Tibial nerve (tissue), 4 donors: ENCODE measurements around the gene NOVA2. TPM values are rescaled to one million over a fixed set of nuclear protein-coding genes. Genes with fewer than 3 reads are reported as not detected.

Experiments
- DNase-seq, 2 donors: peaks; one replicate each; pipeline ENCODE4 v3.0.0-alpha.2; 2019; ENCODE audit warnings: low spot score in 2 of 2
- H3K27ac ChIP-seq, 4 donors: fragments of 200-600 bp; sonication (generic) in 3 of 4; one replicate each; pipeline ENCODE4 v1.5.1; 2017 to 2019; ENCODE audit warnings: mild to moderate bottlenecking in 1 of 4
- H3K27me3 ChIP-seq, 2 donors: fragments of 200-600 bp; sonication (generic) in 1 of 2; one replicate each; pipeline versions ENCODE4 v1.5.1 to v1.6.0; 2017 to 2019
- H3K36me3 ChIP-seq, 3 donors: fragments of 200-600 bp; sonication (generic); one replicate each; pipeline ENCODE4 v1.5.1; 2018 to 2019
- H3K4me1 ChIP-seq, 4 donors: fragments of 200-600 bp; sonication (generic) in 3 of 4; one replicate each; pipeline ENCODE4 v1.5.1; 2017 to 2019
- H3K4me3 ChIP-seq, 4 donors: fragments of 200-600 bp; sonication (generic) in 3 of 4; one replicate each; pipeline ENCODE4 v1.5.1; 2017 to 2019; ENCODE audit warnings: mild to moderate bottlenecking in 1 of 4, moderate library complexity in 1 of 4
- H3K9me3 ChIP-seq, 4 donors: fragments of 200-600 bp; sonication (generic) in 3 of 4; one replicate each; pipeline ENCODE4 v1.5.1; 2017 to 2019
- EP300 ChIP-seq, 2 donors: sonication (generic); formaldehyde crosslinking; IDR thresholded peaks; one replicate each; pipeline ENCODE4 v1.6.1; 2017; ENCODE audit warnings: antibody characterized with exemption in 2 of 2, mild to moderate bottlenecking in 1 of 2
- POLR2A ChIP-seq, 2 donors: fragments of 450-650 bp; IDR thresholded peaks; one replicate each; pipeline ENCODE4 v1.6.1; 2017; ENCODE audit warnings: antibody characterized with exemption in 2 of 2, mild to moderate bottlenecking in 2 of 2, moderate library complexity in 2 of 2
- WGBS, 2 donors: methylation state at CpG; one replicate each; pipeline ENCODE4 v1.1.5; 2018; 5-methylcytosine and 5-hydroxymethylcytosine counted together
- total RNA-seq, 4 donors: library from RNA; depleted of rRNA; stranded (reverse); fragments of >200 nt; gene quantifications; one replicate each; pipeline ENCODE4 v1.1.0, GENCODE V29; 2016
- TF ChIP-seq, protein P1 (sequence below), 5 experiments: fragments of 200-600 bp in 3 of 5; fragments of 450-650 bp in 2 of 5; sonication (generic) in 3 of 5; IDR thresholded peaks; one replicate each; pipeline ENCODE4 v1.5.1; 2016 to 2019; ENCODE audit warnings: antibody characterized with exemption in 5 of 5, mild to moderate bottlenecking in 3 of 5, moderate library complexity in 2 of 5

NOVA2 gene
- total RNA-seq, 4 donors from 2014 or later: 1.5 to 6.9 (median 1.7) TPM

DNA sequence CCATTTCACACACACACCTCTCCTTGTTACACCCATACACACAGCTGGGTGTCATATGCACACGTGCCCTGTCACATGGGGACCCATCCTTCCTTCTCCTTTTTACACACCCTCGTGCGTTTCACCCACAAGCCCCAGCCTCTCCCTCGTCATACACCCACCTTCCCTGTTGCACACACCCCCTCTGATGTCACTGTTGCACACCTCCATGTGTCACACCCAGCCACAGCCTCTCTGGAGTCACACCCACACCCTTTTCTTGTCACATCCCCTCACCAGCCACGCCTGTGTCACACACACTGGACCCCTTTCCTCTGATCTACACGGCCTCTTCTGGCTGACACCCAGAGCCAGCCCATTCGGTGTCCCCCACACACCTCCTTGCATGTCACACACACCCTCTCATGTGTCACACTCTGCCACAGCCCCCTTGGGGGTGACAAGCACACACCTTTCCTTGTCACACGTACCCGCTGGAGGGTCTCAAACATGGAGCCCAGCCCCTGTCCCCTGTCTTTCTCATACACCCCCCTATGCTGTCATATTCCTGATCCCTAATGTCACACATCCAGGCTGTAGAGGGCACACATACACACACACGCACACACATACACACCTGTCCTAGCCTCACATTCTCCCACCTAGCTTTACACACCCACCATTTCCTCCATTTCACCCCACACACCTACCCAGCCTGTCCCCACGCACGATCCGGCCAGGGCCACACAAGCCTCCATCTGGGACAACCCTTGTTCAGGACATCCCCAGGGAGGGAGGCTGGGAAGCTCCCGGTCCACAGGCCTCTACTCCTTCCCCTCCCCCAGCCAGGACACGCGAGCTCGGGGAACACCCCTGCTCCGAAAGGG lies 1.4 kb downstream of the NOVA2 start:
- peak in 1 of 2 donors; percentile 19 for DNase-seq
- peaks cover 0 to 4% (median 0%) of the 10 kb centered on the region in 4 donors for H3K9me3 ChIP-seq
- 17 to 20% methylated on average over 18 of the region's 18 CpGs for WGBS, 2 donors
- H3K4me1 ChIP-seq: peaks cover 0 to 7% (median 0%) of the 10 kb centered on the region in 4 donors
- peak overlapping the region in 1 of 4 donors; percentile 65 for H3K27ac ChIP-seq
- TF ChIP-seq EP300 (IDR thresholded peaks at IDR 0.05): no peak
- H3K4me3 ChIP-seq: peak overlapping the region in 3 of 4 donors; percentile 0 to 49 (median 9)
- H3K27me3 ChIP-seq: peaks cover 0 to 95% of the 10 kb centered on the region in 2 donors
- H3K36me3 ChIP-seq: no peaks in the 10 kb centered on the region

DNA sequence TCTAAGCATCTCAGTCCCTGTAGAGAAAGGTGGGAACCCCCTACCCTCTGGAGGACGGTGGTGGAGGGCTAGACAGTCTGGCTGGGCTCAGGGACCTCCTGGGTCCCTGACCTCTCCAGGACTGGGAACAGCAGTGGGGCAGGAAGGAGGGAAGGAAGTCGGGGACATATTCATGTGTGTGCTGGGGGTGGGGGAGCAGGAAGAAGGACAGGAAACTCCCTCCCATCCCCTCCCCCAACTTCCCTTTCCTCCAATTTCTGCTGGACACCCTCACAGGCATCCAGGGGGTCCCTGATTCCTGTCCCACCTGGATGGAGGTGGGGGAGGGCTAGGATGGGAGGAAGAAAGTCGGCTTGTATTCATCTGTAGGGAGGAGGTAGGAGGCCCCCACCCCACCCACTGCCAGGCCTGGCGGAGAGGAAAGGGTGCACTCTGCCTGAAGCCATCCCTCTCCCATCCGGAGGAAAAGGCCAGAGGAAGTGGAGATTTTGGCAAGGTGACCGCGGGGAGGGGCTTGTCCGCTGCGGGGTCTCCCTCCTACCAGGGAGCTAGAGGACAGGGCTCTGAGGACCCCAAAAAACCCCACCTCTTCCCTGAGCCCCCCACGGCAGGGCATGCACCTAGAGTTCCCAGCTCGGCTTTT lies 2.3 kb downstream of the NOVA2 start:
- H3K36me3 ChIP-seq: no peaks in the 10 kb centered on the region
- H3K9me3 ChIP-seq: peaks cover 0 to 4% (median 0%) of the 10 kb centered on the region in 4 donors
- H3K4me1 ChIP-seq: peaks cover 0 to 7% (median 0%) of the 10 kb centered on the region in 4 donors
- DNase-seq: no peak
- peak overlapping the region in 1 of 4 donors; percentile 17 for H3K27ac ChIP-seq
- no peak for TF ChIP-seq POLR2A (IDR thresholded peaks at IDR 0.05)
- TF ChIP-seq EP300 (IDR thresholded peaks at IDR 0.05): no peak
- TF ChIP-seq, protein P1, sequence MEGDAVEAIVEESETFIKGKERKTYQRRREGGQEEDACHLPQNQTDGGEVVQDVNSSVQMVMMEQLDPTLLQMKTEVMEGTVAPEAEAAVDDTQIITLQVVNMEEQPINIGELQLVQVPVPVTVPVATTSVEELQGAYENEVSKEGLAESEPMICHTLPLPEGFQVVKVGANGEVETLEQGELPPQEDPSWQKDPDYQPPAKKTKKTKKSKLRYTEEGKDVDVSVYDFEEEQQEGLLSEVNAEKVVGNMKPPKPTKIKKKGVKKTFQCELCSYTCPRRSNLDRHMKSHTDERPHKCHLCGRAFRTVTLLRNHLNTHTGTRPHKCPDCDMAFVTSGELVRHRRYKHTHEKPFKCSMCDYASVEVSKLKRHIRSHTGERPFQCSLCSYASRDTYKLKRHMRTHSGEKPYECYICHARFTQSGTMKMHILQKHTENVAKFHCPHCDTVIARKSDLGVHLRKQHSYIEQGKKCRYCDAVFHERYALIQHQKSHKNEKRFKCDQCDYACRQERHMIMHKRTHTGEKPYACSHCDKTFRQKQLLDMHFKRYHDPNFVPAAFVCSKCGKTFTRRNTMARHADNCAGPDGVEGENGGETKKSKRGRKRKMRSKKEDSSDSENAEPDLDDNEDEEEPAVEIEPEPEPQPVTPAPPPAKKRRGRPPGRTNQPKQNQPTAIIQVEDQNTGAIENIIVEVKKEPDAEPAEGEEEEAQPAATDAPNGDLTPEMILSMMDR (IDR thresholded peaks at IDR 0.05): no peak
- H3K27me3 ChIP-seq: peaks cover 0 to 96% of the 10 kb centered on the region in 2 donors
- peak overlapping the region in 1 of 4 donors; percentile 49 for H3K4me3 ChIP-seq
- 7 to 8% methylated on average over 11 of the region's 11 CpGs for WGBS, 2 donors

DNA sequence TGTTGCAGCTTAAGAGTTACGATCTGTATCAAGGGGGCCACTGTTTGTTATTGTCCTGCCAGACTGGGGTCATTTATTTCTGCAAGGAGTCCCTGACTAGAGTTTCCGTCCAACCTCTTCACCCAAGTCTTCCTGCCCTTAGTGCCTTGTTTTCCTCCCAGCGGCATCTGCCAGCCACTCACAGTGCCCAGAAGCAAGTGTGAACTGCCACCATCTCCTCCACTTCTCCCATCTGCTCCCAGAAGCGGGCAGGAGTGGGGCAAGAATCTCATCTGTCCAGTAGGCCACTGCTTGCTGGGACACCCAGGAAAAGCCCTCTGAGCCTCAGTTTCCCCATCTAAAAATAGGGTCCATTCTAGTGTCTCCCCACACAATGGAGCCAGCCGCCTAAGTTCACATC lies 4.0 kb downstream of the NOVA2 start:
- 51 to 56% methylated on average over 5 of the region's 5 CpGs for WGBS, 2 donors
- Histone ChIP-seq H3K36me3 (no peaks in the 10 kb centered on the region), H3K27ac (no peak overlapping the region), H3K9me3 (peaks cover 0 to 4% (median 0%) of the 10 kb centered on the region in 4 donors), H3K27me3 (peaks cover 0 to 87% of the 10 kb centered on the region in 2 donors), H3K4me1 (peaks cover 0 to 7% (median 0%) of the 10 kb centered on the region in 4 donors), H3K4me3 (no peak overlapping the region)
- no peak for TF ChIP-seq EP300 (IDR thresholded peaks at IDR 0.05)
- TF ChIP-seq POLR2A (IDR thresholded peaks at IDR 0.05): no peak
- DNase-seq: no peak

DNA sequence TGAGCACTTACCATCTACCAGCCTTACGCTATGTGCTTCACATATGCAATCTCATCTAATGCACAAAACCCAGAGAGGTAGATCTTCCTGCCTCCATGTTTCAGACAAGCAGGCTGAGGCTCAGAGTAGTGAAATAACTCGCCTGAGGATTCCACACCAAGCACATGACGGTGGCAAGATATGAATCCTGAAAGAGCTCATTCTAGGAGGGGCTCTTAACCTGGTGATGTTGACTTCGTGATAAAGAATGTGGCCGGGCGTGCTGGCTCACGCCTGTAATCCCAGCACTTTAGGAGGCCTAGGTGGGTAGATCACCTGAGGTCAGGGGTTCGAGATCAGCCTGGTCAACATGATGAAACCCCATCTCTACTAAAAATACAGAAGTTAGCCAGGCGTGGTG lies 5.0 kb downstream of the NOVA2 start:
- Histone ChIP-seq H3K36me3 (no peaks in the 10 kb centered on the region), H3K9me3 (no peaks in the 10 kb centered on the region), H3K4me3 (no peak overlapping the region), H3K27me3 (peaks cover 0 to 76% of the 10 kb centered on the region in 2 donors), H3K4me1 (peaks cover 0 to 7% (median 0%) of the 10 kb centered on the region in 4 donors), H3K27ac (no peak overlapping the region)
- WGBS, 2 donors: 85 to 90% methylated on average over 9 of the region's 9 CpGs
- no peak for DNase-seq
- no peak for TF ChIP-seq EP300 (IDR thresholded peaks at IDR 0.05)
- TF ChIP-seq POLR2A (IDR thresholded peaks at IDR 0.05): no peak
- TF ChIP-seq, protein P1 (IDR thresholded peaks at IDR 0.05): no peak

DNA sequence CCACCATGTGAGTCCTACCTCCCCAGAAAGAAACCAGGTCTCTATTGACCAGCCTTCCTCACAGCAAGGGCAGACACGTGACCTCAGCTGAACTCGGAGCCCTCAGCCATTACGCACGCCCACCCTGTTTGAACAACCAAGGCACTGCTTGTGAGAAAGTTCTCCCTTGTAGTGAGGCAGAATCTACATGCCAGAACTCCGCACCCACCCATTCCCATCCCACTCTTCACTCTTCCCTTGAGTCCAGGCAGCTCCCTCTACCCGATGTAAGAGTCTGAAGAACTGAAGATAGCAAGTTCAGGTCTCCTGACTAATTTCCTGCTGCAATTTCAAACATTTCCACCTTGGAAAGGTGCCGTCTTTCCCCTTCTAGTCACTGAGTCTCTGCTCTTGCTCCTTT lies 6.4 kb downstream of the NOVA2 start:
- Histone ChIP-seq H3K36me3 (no peaks in the 10 kb centered on the region), H3K4me3 (no peak overlapping the region), H3K9me3 (no peaks in the 10 kb centered on the region), H3K27me3 (peaks cover 0 to 65% of the 10 kb centered on the region in 2 donors), H3K4me1 (no peaks in the 10 kb centered on the region), H3K27ac (no peak overlapping the region)
- WGBS, 2 donors: 53% methylated on average over 7 of the region's 7 CpGs
- no peak for DNase-seq
- TF ChIP-seq EP300 (IDR thresholded peaks at IDR 0.05): no peak
- TF ChIP-seq, protein P1 (IDR thresholded peaks at IDR 0.05): no peak
- TF ChIP-seq POLR2A (IDR thresholded peaks at IDR 0.05): no peak

DNA sequence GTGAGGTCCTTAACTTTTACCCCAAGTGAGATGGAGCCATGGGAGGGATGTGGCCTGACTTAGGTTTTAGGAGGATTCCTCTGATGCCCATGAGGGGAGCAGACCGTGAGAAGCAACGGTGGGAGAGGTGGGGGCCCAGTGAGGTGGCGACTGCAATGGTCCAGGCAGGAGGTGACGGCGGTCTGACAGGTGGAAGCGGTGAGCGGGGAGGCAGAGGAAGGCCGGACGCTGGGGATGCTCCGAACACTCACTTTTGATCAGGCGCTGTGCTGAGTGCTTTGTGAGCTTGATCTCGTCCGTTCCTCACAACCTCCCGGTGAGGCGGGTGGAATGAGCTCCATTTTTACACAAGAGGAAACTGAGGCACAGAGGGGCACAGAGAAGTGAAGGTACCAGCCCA lies 11.6 kb downstream of the NOVA2 start:
- no peak overlapping the region for H3K27ac ChIP-seq
- H3K36me3 ChIP-seq: no peaks in the 10 kb centered on the region
- no peak overlapping the region for H3K4me3 ChIP-seq
- H3K4me1 ChIP-seq: no peaks in the 10 kb centered on the region
- peaks cover 0 to 53% of the 10 kb centered on the region in 2 donors for H3K27me3 ChIP-seq
- no peaks in the 10 kb centered on the region for H3K9me3 ChIP-seq
- no peak for DNase-seq
- WGBS, 2 donors: 84 to 87% methylated on average over 15 of the region's 15 CpGs
- no peak for TF ChIP-seq POLR2A (IDR thresholded peaks at IDR 0.05)
- TF ChIP-seq EP300 (IDR thresholded peaks at IDR 0.05): no peak
- TF ChIP-seq, protein P1 (IDR thresholded peaks at IDR 0.05): no peak
